RPMI7951 (cell line): ENCODE data around the gene CCDC81. TPM values are rescaled to one million over a fixed set of nuclear protein-coding genes. Genes with fewer than 3 reads are reported as not detected.
"Not testable (repeated sequence)": the region's sequence is repeated elsewhere in the genome, so short reads cannot be mapped to it uniquely, and the experiment has no call there.

Experiments
- DNase-seq: peaks from one replicate; pipeline ENCODE4 v3.0.0-alpha.2; 2012; ENCODE audit warnings: low read depth
- total RNA-seq: library from RNA; depleted of rRNA; stranded (reverse); fragments of >200 nt; shearing (Covaris generic); gene quantifications from 2 replicates; pipeline ENCODE4 v1.2.3, GENCODE V29; 2014; rRNA removed

Gene CCDC81
- 0.12 and 0.29 TPM in 2 replicates for total RNA-seq

DNA sequence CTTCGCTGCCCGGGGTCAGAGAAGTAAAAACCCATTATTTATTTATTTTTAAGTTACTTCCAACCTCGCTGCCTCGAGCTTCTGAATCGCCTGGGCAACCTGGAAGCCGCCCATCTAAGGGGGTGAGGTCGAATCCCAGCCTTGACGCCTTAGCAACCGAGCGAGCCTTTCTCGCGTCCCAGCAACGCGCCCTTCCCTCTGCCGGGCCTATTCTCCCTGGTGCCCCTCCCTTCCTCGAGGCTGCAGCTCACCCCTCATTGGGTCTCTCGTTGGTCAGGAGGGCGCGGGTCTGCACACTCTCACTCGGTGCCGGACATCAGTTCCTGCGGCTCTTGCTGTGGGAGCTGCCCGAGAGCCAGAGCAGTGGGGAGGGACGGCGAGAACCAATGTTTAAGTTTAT is at the start of gene CCDC81:
TSS of gene CCDC81 (plus strand) at position 302 of the 400 bp plus-strand sequence. CDS start 277 bp downstream, outside the sequence.
- no peak for DNase-seq

DNA sequence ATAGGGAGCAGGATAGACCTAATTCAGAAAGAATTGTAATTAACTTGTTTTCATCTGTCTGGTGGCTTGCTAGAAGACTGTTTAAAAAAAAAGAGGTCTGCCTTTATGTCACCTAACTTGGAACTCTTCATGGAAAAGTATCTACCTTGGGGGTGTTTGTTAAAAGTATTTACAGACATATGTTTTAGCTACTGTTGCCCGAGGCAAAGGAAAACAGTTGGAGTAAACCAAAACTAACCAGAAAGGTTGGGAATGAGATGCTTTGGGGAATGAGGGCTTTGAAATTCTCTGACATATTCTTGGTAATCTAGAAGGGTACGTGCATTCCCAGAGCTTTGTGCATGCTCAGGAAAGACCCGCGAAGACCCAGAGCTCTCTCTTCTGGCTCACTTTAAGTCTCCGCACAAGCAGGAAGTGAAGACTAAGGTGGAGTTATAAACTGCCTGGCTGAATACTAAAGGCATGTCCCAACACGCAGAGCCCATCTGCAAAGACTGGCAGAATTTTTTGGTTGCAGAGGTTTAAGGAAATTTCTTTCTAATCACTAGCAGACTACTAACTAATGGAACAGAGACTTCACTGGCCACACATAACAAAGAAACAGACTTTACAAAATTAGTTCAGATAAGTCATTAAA is 39.4 kb upstream of the CCDC81 start:
- peak; percentile 13 for DNase-seq

DNA sequence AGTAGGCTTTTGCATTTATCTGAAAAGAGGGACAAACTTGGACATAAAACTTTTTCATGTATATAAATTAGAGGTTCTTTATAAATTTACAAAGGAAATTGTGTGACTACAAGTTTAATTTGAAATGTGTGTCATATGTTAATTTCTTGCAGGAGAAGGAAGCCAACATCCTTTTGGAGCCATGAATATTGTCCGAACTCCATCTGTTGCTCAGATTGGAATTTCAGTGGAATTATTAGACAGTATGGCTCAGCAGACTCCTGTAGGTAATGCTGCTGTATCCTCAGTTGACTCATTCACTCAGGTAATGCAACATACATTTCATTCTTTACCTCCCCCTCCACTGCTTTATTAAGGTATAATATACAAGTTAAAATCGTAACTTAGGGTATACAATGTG is 37.5 kb upstream of the CCDC81 start:
- DNase-seq: no peak

DNA sequence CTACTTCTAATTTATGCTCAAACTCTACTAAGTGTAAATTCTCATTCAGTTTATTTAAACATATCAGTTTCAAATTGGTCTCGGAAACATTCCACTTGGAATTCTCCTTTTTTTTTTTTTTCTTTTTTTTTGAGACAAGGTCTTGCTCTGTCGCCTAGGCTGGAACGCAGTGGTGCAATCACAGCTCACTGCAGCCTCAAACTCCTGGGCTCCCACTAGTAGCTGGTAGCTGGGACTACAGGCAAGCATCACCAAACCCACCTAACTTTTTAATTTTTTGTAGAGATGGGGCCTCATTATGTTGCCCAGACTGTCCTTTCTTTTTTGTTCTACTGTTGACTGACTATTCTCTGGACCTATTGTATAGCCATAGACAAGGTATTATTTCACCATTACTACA is 33.3 kb upstream of the CCDC81 start:
- DNase-seq: no peak

DNA sequence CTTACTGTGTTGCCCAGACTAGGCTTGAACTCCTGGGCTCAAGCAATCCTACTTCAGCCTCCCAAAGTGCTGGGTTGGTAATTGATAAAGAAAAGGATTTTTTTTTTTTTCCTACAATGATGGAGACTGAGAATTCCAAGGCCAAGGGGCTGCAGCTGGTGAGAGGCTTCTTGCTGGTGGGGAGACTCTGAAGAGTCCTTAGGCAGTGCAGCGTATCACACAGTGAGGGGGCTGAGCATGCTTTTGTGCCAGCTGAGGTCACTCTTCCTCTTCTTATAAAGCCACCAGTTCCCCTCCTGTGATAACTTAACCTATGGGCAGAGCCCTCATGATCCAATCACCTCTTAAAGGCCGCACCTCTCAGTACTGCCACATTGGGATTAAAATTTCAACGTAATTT is 28.2 kb upstream of the CCDC81 start:
- no peak for DNase-seq

DNA sequence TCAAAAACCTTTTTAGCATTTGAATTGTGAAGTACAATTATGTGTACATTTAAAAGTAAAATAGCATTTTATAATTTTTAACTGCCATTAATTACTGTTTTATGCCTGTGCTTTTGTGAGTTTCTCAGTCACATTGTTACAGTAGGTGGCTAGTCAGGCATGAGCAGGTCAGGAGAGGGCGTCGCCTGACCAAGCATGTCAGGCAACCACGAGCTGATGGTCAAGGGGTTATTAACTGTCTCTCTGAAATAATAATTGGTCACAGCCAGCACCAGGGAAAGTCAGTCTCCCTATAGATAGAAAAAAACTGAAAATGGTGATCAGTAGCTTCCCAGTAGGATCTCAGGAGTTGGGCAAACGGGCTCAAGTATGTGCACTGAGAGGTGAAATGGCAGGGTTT is 19.4 kb upstream of the CCDC81 start:
- no peak for DNase-seq

DNA sequence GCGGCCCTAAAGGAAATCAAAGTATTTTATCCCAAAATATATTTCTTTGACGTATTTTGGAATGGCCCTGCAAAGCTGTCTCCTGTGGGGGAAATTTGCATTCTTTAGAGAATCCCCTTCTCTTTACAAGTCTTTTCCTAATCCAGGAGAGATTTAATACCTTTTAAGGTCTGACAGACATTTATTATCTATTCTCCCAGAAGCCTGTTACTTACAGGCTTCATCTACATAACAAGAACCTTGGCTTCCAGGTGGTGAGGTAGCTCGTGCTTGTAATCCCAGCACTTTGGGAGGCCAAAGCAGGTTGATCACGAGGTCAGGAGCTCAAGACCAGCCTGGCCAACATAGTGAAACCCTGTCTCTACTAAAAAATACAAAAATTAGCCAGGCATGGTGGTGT is 17.3 kb upstream of the CCDC81 start:
- DNase-seq: not testable (repeated sequence)

DNA sequence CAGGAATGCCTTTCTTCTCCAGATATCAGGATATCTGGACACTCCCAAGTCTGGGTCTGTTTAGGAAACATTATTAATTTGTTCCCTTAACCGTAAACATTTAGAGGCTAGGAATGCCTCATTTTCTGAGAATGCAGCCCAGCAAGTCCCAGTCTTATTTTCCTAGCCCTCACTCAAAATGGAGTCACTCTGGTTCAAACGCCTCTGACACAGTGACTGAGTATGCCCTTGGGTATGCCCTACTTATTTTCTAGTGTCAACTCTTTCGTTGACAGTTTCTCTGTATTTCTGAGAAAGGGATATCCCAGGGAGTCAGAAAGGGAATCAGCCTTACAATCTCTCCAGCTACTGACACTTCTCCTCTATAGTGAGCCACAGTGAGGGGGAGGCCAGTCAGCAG is 16.0 kb upstream of the CCDC81 start:
- DNase-seq: no peak

DNA sequence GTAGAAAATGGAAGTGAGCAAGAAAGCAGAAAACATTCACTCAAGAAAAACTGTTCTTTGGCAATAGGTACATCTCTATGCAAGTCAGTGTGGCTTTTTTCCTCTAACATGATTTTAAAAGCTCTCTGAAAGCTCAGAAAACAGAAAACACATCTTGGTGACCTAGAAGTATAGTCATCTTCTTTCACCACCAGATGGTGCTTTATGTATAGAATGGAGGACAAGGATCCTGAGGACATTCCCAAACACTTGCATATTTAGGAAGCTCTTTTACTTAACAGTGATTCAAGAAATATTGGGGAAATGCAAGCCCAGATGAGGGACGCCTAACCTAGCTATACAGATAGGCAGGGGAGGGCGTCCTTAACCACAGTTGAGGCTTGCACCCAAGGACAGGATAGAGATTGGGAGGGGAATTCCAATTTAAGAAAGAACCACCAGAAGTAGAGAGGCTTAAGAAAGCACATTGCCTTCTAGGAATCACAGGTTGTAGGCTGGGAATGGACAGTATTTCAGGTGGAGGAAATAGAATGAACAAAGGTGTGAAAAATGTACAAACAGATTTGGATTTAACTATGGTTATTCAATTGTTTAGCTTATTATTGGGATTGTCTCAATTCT is 13.8 kb upstream of the CCDC81 start:
- peak; percentile 54 for DNase-seq

DNA sequence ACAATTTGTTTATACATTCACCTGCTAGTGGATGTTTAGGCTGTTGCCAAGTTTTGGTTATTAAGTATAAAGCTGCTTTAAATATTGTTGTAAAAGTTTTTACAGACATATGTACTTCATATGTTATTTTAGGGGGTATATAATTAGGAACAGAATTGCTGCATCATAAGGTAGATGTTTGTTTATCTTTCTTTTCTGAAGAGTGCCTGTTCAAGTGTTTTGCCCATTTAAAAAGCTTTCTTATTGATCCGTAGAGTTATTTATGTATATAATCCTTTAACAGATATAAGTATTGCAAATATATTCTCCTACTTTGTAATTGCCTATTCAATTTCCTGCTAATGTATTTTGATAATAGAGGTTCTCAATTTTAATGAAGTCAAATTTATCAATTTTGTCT is 11.3 kb upstream of the CCDC81 start:
- no peak for DNase-seq

DNA sequence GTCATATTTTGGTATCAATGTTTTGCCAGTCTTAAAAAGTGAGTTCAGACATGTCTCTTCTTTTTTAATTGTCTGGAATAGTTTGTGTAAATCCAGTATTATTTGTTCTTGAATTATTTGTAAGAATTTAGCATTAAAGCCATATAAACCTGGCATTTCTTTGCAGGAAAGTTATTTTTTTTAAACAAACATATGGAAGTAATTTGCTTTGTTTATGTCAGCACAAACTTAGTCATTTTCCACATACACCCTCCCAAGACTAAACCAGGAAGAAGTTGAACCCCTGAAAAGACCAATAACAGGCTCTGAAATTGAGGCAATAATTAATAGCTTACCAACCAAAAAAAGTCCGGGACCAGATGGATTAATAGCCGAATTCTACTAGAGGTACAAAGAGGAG is 9.1 kb upstream of the CCDC81 start:
- DNase-seq: peak; percentile 20

DNA sequence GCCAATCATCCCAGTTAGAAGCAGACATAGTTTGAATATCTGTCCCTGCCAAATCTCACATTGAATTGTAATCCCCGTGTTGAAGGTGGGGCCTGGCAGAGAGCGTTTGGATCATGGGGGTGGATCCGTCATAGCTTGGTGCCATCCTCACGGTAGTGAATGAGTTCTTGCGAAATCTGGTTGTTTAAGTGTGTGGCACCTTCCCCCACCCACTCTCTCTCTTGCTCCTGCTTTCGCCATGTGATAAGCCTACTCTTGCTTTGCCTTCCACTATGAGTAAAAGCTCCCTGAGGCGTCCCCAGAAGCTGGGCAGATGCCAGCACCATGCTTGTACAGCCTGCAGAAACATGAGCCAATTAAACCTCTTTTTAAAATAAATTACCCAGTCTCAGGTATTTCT is 5.0 kb upstream of the CCDC81 start:
- DNase-seq: no peak

DNA sequence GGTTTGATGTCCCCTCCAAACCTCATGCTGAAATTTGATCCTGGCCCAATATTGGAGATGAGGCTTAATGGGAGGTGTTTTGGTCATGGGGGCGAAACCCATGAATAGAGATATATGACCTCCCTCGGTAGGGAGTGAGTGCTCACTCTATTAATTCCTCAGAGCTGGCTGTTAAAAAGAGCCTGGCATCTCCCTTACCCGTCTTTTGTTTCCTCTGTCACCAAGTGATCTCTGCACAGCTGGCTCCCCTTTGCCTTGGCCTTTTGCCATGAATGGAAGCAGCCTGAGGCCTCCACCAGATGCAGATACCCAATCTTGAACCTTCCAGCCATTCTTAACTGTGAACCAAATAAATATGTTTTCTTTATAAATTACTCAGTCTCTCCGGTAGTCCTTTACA is 4.5 kb upstream of the CCDC81 start:
- no peak for DNase-seq

DNA sequence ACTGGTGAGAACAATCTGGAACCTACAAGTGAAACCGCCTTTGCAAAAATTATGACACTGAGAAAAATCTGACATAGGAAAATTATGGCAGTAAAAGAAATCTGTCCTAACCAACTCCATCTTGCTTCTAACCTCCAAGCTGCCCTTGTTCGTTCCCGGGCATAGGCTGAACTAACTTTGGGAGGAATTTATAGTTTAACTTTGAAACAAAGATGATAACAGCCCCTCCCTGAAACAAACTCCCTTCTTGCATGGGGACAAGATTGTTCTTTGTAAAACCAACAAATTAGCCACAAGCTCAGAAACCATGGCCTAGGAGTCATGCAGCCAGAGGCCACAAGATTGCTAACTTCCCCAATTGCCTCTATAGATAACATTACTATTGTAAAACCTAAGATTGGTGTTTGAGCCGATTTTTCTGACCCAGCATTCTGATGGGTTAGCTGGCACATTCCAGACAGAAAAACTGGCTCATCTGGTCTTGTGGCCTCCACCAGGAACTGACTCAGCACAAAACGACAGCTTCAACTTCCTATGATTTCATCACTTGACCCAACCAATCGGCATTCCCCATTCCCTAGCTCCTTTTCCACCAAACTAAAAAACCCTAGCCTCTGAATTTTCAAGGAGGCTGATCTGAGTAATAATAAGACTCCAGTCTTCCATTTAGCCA is 3.6 kb upstream of the CCDC81 start:
- DNase-seq: peak; percentile 73

DNA sequence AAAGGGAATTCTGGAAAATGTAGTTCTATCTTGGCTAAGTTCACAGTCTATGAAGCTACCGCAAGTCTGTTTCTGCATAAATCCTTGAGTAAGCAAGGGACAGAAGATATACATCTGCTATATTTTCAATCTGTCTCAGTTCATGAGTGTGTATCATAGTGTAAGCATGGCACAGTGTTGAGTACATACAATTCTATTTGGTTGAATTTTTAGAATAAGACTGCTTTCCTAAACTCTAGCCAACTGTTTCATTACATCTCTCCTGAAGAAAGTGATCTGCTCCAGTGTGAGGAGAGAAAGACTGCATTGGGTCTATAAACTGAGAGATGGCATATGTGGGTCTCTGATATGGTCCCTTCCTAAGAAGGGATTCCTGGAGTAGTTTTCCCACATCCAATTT is 2.6 kb upstream of the CCDC81 start:
- DNase-seq: no peak

DNA sequence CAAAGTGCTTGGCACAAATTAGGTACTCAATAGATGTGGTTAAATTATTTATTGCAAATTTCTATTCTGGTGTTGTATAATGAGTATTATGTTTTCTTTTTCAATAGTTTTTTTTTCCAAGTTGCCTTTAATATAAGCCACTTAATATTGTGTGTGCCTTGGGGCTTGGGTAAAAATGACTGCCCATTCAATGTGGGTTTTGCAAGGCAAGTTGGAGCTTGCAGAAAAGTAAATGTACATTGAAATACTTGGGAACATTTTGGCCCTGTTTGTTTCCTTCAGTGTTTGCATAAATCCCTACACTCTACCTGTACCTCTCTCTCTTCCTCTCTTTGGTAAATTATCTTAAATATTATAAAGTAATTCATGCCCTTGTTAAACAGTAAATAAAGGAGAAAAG is 2.1 kb upstream of the CCDC81 start:
- no peak for DNase-seq

DNA sequence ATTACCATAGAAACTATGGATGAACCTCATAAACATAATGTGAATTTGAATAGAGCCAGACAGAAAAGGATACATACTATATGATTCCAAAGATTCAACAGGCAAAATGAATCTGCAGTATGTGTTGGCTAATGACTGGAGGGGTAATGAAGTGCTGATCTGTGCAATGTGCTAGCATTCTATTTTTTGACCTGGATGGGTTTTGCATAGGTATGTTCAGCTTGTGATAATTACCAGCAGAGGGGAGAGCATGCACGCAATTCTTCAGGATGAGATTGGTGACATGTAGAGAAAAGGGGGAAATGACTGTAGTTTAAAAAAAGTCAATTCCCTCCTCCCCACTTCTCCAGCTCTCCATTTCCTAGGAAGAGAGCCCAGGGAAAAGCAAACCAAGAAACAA is 618 bp upstream of the CCDC81 start:
- DNase-seq: no peak

DNA sequence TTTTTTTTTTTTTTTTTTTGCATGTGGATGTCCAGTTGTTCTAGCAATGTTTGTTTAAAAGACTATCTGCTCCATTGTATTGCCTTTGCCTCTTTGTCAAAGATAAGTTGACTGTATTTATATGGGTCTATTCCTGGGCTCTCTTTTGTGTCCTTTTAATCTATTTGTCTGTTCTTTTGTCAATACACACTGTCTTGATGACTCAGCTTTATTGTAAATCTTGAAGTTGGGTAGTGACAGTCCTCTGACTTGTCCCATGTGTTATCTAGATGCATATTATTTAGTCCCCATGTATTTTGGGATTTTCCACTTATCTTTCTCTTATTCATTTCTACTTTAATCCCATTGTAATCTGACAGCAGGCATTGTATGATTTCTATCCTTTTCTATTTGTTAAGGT is 3.3 kb downstream of the CCDC81 start:
- no peak for DNase-seq

DNA sequence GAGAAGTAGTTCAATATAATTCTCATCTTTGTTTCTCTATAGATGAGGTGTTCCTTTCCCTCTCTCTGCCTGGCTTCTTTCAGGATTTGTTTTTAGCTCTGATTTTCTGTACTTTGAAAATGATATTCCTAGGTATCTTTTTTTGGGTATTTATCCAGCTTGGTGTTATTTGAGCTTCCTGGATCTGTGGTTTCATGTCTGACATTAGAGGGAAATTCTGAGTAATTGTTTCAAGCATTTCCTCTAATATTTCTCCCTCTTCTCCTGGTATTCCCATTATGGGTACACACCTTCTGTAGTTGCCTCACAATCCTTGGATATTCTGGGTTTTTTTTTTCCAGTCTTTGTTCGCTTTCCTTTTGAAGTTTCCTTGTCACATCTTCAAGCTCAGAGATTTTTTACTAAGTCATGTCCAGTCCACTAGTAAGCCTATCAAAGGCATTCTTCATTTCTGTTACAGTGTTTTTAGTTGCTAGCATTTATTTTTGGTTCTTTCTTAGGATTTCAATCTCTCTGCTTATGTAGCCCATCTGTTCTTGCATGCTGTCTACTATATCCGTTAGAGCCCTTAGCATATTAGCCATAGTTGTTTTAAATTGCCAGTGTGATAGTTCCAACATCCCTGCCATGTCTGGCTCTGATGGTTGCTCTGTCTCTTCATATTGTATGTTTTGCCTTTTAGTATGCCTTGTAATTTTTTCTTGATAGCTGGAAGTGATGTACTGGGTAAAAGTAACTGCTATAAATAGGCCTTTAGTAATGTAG is 5.8 kb downstream of the CCDC81 start:
- DNase-seq: no peak

DNA sequence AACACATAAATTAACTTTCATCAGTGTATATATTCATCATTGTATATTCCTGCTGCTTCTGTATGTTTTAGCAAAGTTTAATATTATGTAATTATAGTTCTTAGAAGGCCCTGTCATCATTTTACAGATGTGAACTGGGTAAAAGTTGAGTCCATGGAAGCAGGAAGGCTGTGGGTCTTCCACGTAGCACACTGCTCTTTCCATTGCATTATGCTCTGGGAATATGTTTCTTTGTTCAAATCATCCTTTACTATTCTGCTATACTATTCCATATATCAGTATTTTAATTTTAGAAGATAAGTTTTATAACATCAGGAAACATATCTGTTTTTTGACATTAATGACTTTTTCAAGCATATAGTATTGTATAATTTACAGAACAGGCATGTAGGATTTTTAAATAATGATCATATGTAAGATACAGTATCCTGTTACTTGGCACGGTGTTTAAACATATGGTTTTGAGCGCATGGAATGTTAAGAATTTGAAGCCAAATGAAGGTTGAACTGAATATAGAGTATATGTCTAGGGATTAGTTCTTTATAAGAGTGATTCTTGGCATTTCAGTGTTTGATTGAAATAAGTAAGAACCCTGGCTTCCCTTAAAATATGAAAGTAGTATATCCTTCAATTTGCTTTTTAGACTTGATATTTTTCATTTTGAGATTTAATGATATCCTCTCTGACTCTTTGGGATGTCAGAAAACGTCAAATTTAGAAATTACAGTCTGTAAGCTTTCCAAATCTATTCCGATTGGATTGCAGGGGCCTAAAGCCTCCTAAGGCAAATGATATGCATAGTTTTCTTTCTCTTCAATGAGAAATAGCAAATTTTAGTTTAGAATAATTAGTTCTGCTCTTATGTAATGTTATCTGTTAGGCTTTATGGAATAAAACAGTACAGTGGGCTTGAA is 8.6 kb downstream of the CCDC81 start:
- no peak for DNase-seq

DNA sequence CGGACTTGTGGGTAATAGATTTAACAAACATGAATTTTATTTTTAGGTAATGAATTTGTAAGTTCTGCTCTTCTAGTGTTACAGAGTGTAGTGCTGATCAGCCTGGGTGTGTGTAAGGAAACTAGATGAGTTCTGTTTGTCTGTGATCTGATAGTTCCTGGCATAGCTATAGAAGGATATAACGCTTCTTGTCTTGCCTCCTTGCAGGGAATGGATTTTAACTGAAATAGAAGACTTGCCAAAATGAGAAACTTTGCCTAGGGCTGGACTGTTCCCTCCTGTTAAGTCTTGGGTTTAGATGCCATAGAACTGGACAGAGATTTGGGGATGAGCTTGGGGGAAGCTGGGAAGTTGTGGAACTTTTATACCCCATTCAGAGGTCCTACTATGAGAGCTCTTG is 11.6 kb downstream of the CCDC81 start:
- DNase-seq: no peak

DNA sequence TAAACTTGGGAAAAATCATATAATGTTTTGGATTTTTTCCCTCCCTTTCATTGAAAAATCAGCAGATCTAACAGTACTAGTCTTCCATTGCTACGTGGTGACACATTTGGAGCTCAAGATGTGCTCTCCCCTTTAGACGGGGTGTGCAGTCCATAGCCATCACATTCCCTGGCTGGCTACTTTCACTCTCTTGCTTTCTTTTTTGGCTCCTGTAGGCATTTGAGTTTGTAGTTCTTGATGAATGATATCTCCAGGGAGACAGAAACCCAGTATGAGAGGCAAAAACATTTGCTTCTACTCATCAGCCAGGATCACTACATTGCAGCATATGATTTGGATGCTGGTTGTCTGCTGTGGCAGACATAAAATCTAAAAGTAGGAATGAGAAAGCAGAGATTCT is 12.1 kb downstream of the CCDC81 start:
- DNase-seq: no peak
